Measurements from ENCODE around the gene IGLL5.

IGLL5 gene

DNA sequence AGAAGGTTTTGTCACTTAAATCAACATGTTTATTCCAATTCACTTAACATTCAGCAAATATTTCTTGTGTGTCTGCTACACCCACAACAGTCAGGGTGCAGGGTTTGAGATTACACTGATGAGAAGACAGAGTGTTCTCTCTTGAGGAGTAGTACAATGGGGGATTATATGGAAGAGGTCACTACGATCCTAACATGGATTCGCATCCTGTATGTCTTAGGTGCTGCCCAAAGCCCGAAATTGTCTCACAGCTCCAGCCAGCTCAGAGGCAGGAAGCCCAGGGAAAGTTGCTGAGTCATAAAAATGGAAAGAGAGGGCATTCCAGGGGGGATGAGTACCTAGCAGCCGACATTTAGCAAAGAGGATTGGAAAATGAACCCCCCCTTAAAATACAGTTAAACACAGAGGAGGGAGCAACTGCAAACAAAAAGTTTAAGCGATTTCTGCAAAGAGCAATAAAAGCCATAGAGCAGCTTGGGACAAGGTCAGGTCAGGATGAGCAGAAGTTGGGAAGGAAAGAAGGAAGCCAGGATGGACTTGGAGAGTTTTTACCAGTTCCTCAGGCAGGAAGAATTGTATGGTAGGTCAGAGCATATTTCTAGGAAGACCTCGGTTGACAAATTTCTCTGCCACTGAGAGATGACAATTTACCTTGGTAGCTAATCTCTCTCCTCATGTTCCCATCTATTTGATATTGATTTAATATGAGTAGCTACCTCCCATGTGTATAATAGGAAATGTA is 49.5 kb downstream of the IGLL5 start:
- H3K4me3 ChIP-seq (ENCODE audit: low read depth, low read length) = no peak overlapping the region

GRCh38 chr22:22937894-22938480 is 50.4 kb downstream of the IGLL5 start:
- no peak overlapping the region for H3K4me3 ChIP-seq (ENCODE audit: low read depth, low read length)

GRCh38 chr22:22938672-22939587 is 51.3 kb downstream of the IGLL5 start:
- no peak overlapping the region for H3K4me3 ChIP-seq (ENCODE audit: low read depth, low read length)

DNA sequence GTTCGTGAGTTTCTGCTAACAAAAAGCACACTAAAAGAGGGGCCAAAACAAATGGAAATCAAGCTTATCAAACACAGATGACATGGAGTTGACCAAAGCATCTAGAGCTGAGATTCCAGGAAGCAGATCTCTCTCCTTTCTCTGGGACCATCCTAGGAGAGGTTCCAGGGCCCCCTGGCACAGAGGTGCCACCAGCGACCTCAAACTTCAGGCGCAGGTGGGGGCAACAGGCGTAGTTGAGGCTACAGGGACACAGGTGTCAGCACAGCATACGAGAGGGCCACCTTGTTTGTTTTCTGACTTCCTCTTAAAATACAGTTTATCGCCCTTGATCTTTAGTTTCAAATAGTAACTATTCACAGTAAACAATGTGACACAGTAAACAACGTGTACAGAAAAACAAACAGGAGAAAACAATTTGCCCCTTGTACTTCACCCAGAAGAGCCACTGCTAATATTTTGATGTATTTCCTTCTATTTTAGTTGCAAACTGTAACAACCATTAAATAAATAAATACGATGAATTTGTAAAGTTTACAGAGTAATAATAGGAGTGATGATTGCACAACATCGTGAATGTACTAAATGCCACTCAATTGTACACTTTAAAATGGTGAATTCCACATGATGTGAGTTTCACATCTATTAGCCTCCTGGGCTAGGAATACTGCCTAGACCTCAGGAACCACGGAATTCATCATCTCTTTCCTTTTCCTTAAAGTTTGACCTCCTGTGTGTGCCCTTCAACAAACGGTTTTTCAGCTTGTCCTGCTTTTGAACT is 52.2 kb downstream of the IGLL5 start:
- no peak overlapping the region for H3K4me3 ChIP-seq (ENCODE audit: low read depth, low read length)

GRCh38 chr22:22940961-22941605 is 53.5 kb downstream of the IGLL5 start:
- H3K4me3 ChIP-seq (ENCODE audit: low read depth, low read length) = no peak overlapping the region

DNA sequence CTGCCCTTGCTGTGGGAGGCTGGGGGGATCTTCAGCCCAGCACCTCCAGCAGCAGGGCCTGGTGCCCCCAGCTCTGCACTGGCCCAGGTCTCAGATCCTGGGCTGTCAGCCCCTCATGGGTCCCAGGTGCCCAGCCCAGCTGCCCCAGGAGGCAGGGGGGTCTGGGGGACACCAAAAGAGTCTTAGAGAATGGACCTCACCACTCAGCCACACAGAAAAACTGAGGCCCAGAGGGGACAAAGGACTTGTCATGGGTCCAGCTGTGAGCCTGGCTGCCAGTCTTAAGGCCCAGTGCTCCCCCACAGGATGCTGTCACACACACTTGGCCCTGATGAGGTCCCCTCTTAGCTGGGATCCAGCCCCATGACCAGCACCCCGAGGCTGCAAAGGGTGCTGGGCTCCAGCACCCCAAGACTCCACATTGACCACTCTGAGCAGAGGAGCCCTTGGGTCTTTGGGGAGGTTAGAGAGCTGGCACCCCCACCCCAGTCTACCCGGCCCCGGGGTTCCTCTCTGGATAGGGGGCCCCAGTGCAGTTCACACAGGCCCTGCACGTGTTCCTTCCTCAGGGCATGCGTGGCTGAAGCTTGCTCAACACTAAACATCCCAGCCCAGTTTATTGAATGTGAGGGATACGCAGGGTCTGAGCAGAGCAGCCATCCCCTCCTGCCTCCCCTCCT is 54.4 kb downstream of the IGLL5 start:
- H3K4me3 ChIP-seq (ENCODE audit: low read depth, low read length) = no peak overlapping the region

GRCh38 chr22:22942511-22943329 is 55.1 kb downstream of the IGLL5 start:
- no peak overlapping the region for H3K4me3 ChIP-seq (ENCODE audit: low read depth, low read length)

GRCh38 chr22:22943521-22944267 is 56.1 kb downstream of the IGLL5 start:
- no peak overlapping the region for H3K4me3 ChIP-seq (ENCODE audit: low read depth, low read length)

DNA sequence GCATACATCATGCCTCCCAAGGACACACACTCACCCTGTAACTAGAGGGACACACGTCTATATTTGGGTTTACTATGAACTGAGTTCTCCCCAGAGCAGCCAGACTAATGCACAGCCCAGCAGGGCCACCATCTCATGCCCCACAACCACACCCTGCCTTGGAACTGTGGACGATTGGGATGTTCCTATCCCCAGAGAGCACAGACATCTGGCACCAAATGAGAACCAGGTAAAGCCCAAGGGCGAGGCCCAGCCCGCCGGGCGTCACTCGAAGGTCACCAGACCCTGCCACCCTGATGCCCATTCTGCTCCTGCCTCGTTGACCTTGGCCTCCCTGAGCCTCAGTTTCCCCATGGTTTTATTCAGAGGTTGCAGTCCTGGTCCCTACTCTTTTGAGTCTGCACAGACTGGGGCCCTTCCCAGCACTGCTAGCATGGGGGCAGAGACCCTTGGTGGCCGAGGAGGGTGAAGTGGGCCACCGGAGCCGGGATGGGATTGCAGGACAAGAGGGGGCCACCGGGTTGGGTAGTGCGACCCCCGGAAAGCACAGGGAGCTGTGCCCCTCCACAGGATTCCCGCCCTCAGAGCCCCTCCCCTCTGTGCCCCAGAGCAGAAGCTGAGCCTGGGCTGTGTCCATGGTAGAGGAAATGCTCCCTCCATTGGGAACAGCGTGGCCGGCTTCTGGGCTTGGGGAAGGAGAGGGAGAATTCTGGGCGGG is 56.8 kb downstream of the IGLL5 start:
- no peak overlapping the region for H3K4me3 ChIP-seq (ENCODE audit: low read depth, low read length)

DNA sequence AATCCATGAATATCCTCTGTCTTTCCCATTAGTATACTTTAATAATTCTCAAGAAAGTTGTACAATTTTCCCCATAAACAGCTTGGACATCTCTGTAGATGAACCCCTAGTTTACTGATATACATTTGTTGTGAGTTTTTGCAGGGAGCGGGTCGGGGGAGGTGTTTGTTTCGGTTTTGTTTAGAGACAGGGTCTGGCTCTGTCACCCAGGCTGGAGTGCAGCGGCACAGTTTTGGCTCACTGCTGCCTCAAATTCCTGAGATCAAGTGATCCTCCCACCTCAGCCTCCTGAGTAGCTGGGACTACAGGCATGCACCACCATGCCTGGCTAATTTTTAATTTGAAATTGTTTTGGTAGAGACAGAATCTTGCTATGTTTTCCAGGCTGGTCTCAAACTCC is 57.6 kb downstream of the IGLL5 start:
- no peak overlapping the region for H3K4me3 ChIP-seq (ENCODE audit: low read depth, low read length)

Data from iPS-11a (cell line).